ENCODE data around the gene CCDC158. TPM values are rescaled to one million over a fixed set of nuclear protein-coding genes. Genes with fewer than 3 reads are reported as not detected.

The CCDC158 gene
- total and polyA plus RNA-seq, 2 of the 8 experiments (the other 6 are each of a cell fraction or from before 2014, with no cell fraction given): not detected

- H3K4me3 ChIP-seq (ENCODE audit: extremely low read depth in 1 of 4, insufficient read depth in 2 of 4, low read depth in 3 of 4, low read length in 4 of 4): peak overlapping the region in 1 of 4 experiments; percentile 69; a peak in 1 of 8 replicates
- H2BK15ac ChIP-seq (ENCODE audit: low read length): no peak overlapping the region
- FAIRE-seq (no peak), DNase-seq (ENCODE audit: low read depth in 1 of 2, low spot score in 2 of 2) (no peak)
- no peak overlapping the region for H2BK5ac ChIP-seq (ENCODE audit: low read depth, low read length)
- peaks cover 8% of the 10 kb centered on the region; the same call in 1 of the 2 replicates for H3K23me2 ChIP-seq (ENCODE audit: low read depth, low read length)
- H3K9ac ChIP-seq (replicated peaks in 1 of 4; ENCODE audit: extremely low read depth in 1 of 4, low read depth in 3 of 4, low read length in 3 of 4): no peak overlapping the region
- no peak overlapping the region for H4K91ac ChIP-seq (replicated peaks; ENCODE audit: insufficient read length, low read length)
- no peak overlapping the region; the same call in 1 of the 2 replicates for H2AK5ac ChIP-seq (ENCODE audit: low read depth, low read length)
- no peak overlapping the region for H2BK120ac ChIP-seq (replicated peaks; ENCODE audit: low read depth, low read length)
- WGBS, 2 experiments (ENCODE audit: extremely low coverage in 1 of 2, insufficient coverage in 1 of 2, insufficient read length in 1 of 2, insufficient replicate concordance in 2 of 2, low coverage in 1 of 2, low lambda C conversion rate in 2 of 2, missing lambda C conversion rate in 1 of 2): 88% methylated on average over 7 of the region's 7 CpGs; no CpG with 5 or more reads in 1 of the 2 experiments
- H3K56ac ChIP-seq (replicated peaks; ENCODE audit: insufficient read length, low read depth, low read length): no peak overlapping the region
- no peak overlapping the region for H4K5ac ChIP-seq (ENCODE audit: insufficient read length, low read depth, low read length)
- no peak overlapping the region for H3K23ac ChIP-seq (ENCODE audit: insufficient read length)
- H3K27ac ChIP-seq (ENCODE audit: low read depth, low read length): no peak overlapping the region
- H2BK12ac ChIP-seq (ENCODE audit: low read depth, low read length): 0 out of 2 replicates have a peak overlapping the region, but pooled peaks have one; percentile 18
- no peak overlapping the region for H2AFZ ChIP-seq (ENCODE audit: low read length)
- ChIA-PET CTCF (ENCODE audit: partially characterized antibody) (interaction anchor here (0.5 to 4.4 kb wide), 11 partner anchors 9 to 520 kb away, joined by 3 to 35 read pairs (median 4); no protein-coding TSS in a partner anchor), POLR2A (ENCODE audit: partially characterized antibody) (interaction anchor here (0.8 to 2.1 kb wide), 5 partner anchors 8 to 125 kb away, joined by 3 to 6 read pairs (median 3); no protein-coding TSS in a partner anchor)
- no peak overlapping the region for H3K18ac ChIP-seq (ENCODE audit: extremely low read depth, low read length)
- H3K36me3 ChIP-seq (ENCODE audit: control insufficient read depth in 2 of 4, insufficient read depth in 4 of 4, low read length in 3 of 4): peaks cover 0 to 4% (median 0%) of the 10 kb centered on the region in 4 experiments; a peak in 2 of 8 replicates
- peaks cover 2 to 17% (median 11%) of the 10 kb centered on the region in 4 experiments for H3K27me3 ChIP-seq (replicated peaks in 1 of 4; ENCODE audit: control insufficient read depth in 3 of 4, extremely low read depth in 1 of 4, insufficient read depth in 3 of 4, low read length in 3 of 4)
- no peak overlapping the region for H3K4ac ChIP-seq (replicated peaks; ENCODE audit: insufficient read length, low read depth, low read length)
- H4K8ac ChIP-seq (ENCODE audit: extremely low read depth, insufficient read depth, low read length): no peak overlapping the region
- H3K14ac ChIP-seq (ENCODE audit: insufficient read length): no peak overlapping the region
- peaks cover 0 to 1% of the 10 kb centered on the region in 2 experiments for H4K20me1 ChIP-seq (replicated peaks in 1 of 2; ENCODE audit: control insufficient read depth in 1 of 2, insufficient read depth in 2 of 2, low read length in 2 of 2)
- no peaks in the 10 kb centered on the region for H3K79me2 ChIP-seq (ENCODE audit: control insufficient read depth in 1 of 2, insufficient read depth in 2 of 2, low read length in 2 of 2)
- peak overlapping the region; percentile 74 to 84; a peak in 3 of 4 replicates for H3K4me2 ChIP-seq (ENCODE audit: insufficient read depth in 1 of 2, low read depth in 2 of 2, low read length in 2 of 2)
- H2BK20ac ChIP-seq (ENCODE audit: low read length): no peak overlapping the region
- no peaks in the 10 kb centered on the region for H3K79me1 ChIP-seq (ENCODE audit: low read depth, low read length)
- no peaks in the 10 kb centered on the region for H3K9me3 ChIP-seq (ENCODE audit: insufficient read depth in 2 of 2, low read depth in 1 of 2, low read length in 1 of 2)
- no peaks in the 10 kb centered on the region; a peak in 1 of 7 replicates for H3K4me1 ChIP-seq (replicated peaks in 1 of 4; ENCODE audit: control insufficient read depth in 3 of 4, insufficient read depth in 4 of 4, low read length in 3 of 4)
- TF ChIP-seq SUZ12 (IDR thresholded peaks at IDR 0.05; ENCODE audit: low read length) (0 out of 2 replicates have a peak, but pooled peaks have one; percentile 3), EGR1 (IDR thresholded peaks at IDR 0.05; ENCODE audit: borderline replicate concordance, low read depth, low read length) (no peak), KDM5A (IDR thresholded peaks at IDR 0.05; ENCODE audit: low read length) (no peak)
These were observed 115.8 kb downstream of the CCDC158 start for GRCh38 chr4:76305033-76305687.

Measured in H1 (cell line).